Left lobe of liver (tissue), 2 donors: ENCODE results near the gene EEF1AKMT1. TPM values are rescaled to one million over a fixed set of nuclear protein-coding genes. Genes with fewer than 3 reads are reported as not detected.
"Not testable (repeated sequence)": the region's sequence is repeated elsewhere in the genome, so short reads cannot be mapped to it uniquely, and the experiment has no call there.

ENCODE experiments used
- ATAC-seq: fragments of 200-7000 bp; cut with Tn5 transposase; one replicate; pipeline ENCODE4 v1.9.1; 2020; ENCODE audit warnings: mild to moderate bottlenecking, moderate library complexity
- DNase-seq: peaks from one replicate; pipeline ENCODE4 v3.0.0-alpha.2; 2020; ENCODE audit warnings: low spot score
- total RNA-seq: library from RNA; stranded (reverse); gene quantifications from one replicate; pipeline ENCODE4 v1.2.1, GENCODE V29; 2021
- donor health status: DM: no; HTN: no; CAD: no; lungs with moderate emphysema.
- donor health status: DM: no; HTN: yes; CAD: no.

Gene EEF1AKMT1
- total RNA-seq, 1 donor from 2014 or later, result 7.7 TPM

DNA sequence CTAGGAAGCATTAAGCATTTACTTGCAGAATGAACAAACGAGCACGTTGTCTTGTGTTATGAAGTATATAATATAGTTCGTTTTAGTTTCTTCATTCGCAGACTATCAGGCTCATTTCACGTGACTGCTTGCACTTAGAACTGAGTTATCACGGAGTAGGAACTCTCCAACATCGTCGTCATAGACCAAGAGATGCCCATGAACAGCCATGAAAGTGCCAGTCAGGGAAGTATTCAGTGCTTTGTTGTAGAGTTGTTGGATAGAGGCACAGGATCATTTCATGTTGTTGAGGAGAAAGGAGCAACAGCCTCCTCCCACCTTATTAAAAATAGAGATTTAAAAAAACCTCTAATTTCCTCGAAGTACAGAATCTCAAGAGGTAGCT, 71.2 kb downstream of the EEF1AKMT1 start:
- no peak for DNase-seq

DNA sequence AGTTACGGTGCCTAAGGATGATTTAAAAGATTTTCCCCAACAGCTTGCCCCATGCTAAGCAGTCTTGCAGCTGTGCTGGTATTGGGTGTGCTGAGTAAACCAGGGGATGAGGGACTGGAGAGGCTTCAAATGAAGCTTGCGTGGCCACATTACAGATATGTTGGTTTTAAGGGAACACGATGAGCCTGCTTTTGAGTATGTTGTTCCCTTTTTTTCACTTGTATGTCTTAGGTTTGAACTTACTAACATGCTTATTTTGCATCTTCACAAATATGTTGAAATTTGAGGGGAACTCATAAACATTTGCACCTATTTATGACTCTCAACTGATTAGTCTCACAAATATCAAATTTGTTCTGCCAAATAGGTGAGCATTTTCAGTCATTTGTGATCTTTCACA, 72.3 kb downstream of the EEF1AKMT1 start:
- no peak for ATAC-seq
- no peak for DNase-seq

More for the DNA sequence above, 71.2 kb downstream of the EEF1AKMT1 start:
- ATAC-seq, result no peak

DNA sequence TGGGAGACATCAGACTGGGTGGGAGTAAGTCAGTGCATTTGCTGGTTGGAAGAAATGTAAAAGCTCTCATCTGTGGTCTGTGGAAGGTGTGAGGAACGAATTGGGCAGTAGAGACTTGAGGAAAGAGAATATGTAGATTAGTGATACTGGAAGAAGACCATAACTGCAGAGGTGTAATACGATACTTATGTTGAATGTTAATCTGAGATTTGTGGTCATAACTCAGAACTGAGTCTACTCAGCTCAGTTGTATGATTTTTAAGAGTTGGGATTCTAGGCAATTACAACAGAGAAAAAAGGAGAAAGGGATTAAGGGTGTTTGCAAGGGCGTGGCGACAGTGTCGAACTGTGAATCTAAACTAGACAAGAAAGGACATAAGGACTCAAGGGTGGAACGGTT, 73.5 kb downstream of the EEF1AKMT1 start:
- ATAC-seq (no peak), DNase-seq (no peak)

DNA sequence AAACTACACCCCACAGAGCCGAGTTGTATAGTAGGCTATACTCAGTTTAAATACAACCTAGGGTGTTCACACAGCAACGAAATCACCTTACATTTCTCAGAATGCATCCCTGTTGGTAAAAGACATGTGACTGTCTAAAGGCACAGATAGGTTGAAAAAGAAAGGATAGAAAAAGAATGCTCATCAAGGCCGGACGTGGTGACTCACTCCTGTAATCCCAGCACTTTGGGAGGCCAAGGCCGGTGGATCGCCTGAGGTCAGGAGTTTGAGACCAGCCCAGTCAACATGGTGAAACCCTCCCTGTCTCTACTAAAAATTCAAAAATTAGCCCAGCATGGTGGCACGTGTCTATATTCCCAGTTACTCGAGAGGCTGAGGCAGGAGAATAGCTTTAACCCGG, 74.0 kb downstream of the EEF1AKMT1 start:
- DNase-seq (no peak), ATAC-seq (no peak)

DNA sequence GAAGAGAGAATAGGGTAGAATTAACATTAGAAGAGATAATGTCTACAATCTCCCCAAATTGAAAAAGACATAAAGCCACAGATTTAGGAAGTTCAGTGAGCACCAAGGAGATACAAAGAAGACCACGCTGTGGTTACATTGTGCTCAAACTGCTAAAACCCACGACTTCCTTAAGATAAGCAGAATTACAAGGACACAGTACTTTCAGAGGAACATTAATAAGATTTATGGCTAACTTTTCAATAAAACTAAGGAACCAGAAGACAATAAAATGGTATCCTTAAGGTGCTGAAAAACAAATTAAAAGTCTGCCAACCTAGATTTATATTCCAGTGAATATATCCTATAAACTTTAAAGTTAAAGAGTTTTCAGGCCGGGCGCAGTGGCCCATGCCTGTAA, 77.7 kb downstream of the EEF1AKMT1 start:
- ATAC-seq (no peak), DNase-seq (no peak)

DNA sequence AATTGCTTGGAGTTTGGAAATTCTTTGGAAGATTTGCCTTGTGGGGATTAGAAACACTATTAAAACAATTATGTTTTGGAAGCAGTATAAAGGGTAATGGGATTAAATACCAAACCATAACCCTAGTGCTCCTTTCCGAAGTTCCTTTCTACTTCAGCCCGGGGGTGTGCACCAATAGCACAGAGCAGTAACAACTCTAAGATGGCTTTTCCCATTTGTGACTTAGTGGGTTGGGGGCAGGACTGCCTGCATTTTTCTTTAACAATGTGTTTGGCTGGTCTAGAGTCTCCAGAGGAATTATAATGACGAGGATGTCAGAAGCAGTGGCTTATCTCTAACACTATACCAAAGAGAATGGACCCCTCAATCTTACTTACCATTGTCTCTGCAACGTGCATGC, 82.1 kb downstream of the EEF1AKMT1 start:
- no peak for ATAC-seq
- DNase-seq, result no peak

DNA sequence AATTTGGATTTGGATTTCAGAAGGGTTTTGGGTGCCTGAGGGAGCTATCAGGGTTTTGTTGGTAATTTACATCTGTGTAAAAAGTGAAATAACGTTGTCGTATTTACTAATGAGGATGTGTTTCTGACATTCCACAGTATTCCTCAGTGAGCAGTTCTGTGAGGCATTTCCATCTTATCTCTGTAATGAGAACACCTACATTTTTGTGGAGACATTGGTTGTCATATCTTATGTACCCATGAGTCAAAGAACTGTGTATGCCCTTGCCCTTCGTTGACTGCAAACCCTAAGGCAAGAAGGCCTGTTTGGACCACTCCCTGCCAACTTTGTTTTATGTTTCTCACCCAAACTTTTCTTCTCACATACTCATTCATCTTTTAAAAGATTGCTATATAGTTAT, 84.5 kb downstream of the EEF1AKMT1 start:
- ATAC-seq, result no peak

DNA sequence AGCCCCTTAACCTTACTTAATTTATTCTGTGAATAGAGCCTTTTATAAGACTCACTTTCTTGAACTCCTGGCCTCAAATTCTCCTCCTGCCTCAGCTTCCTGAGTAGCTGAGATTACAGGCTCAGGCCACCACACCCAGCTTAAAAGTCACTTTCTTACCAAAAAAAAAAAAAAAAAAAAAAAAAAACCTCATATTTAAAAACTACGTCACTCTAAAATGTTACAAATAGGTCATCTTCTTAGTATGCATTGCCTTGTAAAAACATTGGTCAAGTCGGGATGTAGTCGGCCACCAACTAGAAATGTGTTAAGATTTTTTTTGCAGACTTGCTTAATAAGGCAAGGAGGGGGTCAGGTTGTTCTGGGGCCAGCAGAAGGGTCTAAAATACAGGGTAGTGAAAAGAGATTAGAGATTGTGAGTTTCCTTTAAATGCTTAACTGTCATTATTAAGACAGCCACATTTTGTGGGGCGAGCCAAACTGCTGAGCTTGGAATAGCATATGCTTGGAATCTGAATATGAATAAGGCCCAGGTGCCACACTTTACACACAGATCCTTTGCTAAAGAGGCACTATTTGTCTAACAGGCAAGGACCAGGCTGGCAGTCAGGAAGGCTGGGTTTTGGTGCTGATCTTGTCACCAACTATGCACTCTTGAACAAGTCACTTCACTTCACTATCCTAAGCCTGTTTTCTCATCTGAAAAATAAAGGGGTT, 86.7 kb downstream of the EEF1AKMT1 start:
- DNase-seq, result no peak
- ATAC-seq, result no peak

More for the DNA sequence above, 84.5 kb downstream of the EEF1AKMT1 start:
- no peak for DNase-seq

DNA sequence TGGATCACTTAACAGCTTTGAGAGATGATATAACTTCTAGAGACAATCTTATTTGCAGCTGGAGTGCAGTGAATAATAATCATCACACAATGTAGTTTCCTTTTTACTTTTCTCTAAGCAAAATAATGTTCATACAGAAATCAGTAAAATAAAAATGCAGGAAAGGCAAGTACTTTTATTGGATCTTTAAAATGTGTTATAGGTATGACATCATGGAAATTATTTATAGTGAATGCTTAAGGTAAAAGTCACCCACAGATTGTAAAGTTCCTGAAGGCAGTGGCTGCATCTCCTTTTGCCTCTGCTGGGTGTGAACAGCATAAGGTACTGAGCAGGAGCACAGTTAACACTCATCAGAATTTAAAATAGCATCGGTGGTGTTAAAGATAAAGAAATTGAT, 87.6 kb downstream of the EEF1AKMT1 start:
- ATAC-seq (no peak), DNase-seq (no peak)

DNA sequence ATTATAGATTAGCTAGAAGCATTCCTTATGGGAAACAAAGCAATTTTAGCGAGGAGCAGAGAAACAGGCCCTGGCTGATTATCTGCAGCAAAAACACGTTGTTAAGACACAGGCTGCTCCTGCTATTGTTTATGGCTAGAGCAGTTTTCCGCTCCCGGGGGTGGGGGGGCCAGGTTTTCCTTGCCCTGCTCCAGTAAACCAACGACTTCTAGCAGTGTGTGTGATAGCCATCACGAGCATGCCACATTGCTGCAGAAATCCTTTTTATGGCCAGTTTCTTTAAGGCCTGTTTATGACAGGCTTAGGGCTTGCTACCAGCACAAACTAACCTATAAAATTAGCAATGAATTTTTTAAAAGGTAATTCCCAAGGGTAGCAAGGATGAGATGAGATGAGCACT, 88.7 kb downstream of the EEF1AKMT1 start:
- no peak for DNase-seq
- ATAC-seq, result no peak

DNA sequence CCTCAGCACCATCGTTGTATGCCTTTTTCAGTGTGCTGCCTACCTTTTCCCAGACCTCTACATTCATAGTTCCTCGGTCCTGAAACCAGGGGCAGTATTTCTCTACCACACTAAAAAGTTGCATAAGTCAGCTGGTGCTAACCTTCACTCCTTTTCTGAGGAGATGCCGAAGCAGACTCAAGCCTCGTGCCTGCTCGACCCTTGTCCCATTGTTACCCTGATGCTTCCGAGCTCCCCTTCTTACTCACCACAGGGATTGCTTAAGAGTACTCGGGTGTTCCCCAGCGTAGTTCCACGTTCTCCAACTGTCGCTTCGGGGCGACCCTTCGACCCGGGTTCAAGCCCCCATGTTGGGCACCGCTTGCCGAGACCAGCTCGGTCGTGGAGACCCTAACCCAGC, 89.2 kb downstream of the EEF1AKMT1 start:
- no peak for DNase-seq
- ATAC-seq, result peak; percentile 14

DNA sequence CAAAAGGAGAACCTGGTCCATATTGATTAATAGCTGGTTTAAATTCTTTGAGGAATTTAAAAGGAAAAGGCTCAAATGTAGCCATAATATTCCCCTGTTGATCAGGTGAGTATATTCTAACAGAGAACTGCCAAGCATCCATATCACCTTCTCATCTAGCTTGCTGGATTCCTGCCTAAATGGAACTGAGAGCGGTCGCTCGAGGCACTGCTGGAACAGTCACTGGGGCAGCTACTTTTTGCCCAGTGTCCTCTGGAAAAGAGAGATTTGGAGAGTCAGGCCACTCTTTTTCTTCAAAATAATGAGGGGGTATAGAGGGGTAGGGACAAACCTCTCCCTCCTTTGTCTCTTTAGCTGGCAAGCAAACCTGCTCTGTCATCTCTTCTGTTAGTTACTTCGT, 89.7 kb downstream of the EEF1AKMT1 start:
- no peak for DNase-seq

DNA sequence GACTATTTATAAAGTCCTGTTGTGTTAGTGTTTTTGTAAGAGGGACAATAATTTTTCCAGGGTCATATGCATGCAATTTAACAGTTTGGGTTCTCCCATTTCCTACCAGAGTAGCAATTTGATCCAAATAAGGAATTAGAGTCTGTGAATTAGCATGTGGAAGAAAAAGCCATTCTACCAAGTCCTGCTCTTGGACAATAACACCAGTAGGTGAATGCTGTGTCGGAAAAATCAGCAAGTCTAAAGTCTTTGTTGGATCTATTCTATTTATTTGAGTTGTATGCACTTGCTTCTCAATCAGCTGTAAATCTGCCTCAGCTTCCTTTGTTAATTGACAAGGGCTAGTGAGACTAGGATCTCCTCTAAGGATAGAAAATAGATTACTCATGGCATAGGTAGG, 91.7 kb downstream of the EEF1AKMT1 start:
- ATAC-seq, result no peak
- no peak for DNase-seq

More for the DNA sequence above, 89.7 kb downstream of the EEF1AKMT1 start:
- no peak for ATAC-seq

DNA sequence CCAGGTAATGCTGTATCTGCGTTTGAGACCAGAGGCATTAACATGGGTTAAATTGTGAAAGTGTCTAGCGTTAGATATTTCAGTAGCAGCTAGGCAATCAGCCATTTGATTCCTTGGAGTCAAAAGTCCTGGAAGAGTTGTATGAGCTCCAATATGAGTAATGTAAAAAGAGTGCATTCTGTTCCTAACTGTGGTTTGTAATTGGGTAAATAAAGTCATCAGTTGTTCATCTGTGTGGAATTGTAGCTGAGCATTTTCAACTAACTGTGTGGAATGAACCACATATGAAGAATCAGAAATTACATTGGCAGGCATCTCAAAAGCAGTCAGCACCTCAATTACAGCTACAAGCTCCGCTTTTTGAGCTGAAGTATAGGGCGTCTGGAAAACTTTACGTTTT, 92.3 kb downstream of the EEF1AKMT1 start:
- not testable (repeated sequence) for DNase-seq, ATAC-seq

DNA sequence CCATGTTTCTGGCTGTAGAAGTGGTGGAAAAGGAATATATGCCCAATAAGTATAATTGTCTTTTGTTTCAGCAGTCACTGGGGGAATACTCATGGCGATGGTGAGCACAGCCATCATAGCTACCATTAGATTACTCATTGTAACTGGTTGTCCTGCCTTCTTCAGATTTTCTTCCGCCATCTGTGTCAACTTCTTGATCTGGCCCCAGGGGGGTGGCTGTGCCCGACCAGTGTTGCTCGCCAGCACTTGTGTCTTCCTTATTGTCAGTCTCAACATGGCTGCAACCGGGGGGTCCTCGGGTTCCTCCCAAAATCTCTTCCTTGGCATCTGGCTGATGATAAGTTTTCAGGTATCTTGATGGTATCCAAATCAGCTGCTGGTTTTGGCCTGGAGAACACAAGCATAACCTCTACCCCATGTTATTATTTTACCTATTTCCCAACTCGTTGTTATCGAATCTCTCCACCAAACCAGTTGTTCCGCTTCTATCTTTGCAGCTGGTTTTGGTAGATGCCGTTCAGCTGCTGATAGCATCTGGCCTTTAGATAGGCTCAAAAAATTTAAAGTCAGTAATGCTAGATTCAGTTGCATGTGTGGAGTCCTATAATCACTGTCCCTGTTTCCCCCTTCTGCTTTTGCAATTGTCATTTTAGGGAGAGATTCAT, 93.2 kb downstream of the EEF1AKMT1 start:
- DNase-seq, result no peak

DNA sequence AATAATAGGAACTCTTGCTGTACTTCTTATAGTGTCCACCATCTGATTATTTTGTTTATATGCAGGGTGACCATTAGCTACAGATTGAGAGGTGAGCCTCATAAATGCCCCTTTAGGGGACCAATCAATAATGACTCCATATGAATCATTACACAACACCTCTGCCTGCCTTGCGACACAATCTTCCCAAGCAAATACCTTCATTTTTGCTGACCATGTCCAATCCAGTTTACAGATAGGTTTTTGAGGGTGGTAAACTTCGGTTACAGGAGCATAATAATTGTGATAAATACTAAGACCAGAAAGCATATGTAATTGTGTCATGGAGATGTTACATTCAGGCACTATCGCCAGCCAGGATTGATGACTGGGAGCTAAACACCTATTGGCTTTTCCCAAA, 93.9 kb downstream of the EEF1AKMT1 start:
- DNase-seq (no peak), ATAC-seq (no peak)

More for the DNA sequence above, 93.2 kb downstream of the EEF1AKMT1 start:
- no peak for ATAC-seq

Other genes with a start within 250 kb of the EEF1AKMT1 start
- gene CRYL1, start 248.1 kb downstream of the EEF1AKMT1 start, total RNA-seq, result 174 TPM
- gene IFT88, start 206.8 kb downstream of the EEF1AKMT1 start, total RNA-seq, result 7.9 TPM
- 0.45 TPM for gene IL17D, start 70.3 kb downstream of the EEF1AKMT1 start, total RNA-seq
- 5.2 TPM for gene XPO4, start 128.8 kb upstream of the EEF1AKMT1 start, total RNA-seq